ENCODE results near the gene SHF.
A peak's percentile ranks its signal among the peaks of the same experiment; 100 is the strongest.

Gene SHF

DNA sequence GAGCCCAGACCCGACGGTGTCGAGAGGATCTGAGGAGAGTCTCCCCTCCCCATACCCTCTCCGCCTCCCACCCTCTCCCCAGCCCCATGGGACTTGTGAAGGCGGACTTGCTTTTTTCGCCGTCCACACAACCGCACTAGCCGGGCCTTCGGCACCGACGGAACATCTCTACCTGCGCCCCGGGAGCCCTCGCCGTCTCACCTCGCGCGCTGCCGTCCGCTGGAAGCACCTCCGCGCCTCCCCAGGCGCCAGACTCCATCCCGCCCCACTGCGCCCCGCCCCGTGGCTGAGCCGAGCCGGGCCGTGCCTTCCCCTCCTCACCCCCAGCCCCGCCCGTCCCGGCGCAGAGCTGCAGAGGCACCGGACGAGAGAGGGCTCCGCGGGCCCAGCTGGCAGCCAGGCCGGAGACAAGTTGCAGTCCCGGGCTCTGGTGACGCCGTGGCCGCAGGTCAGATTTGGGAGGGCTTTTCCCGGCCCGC, 58.1 kb downstream of the SHF start, which contains the start of the genes DUOX1 and DUOXA1:
DUOX1 (plus strand) TSS at position 344 of the 479 bp plus-strand sequence. CDS start 1,973 bp downstream, outside the sequence.
DUOXA1 (minus strand) TSS at position 229 of the 479 bp plus-strand sequence. CDS start 6,865 bp downstream, outside the sequence.
- Histone ChIP-seq H3K27me3 (replicated peaks; ENCODE audit: control insufficient read depth, insufficient read depth, low read length) (no peaks in the 10 kb centered on the region; the same call in none of the 2 replicates), H3K36me3 (ENCODE audit: control insufficient read depth, insufficient read depth, low read length) (no peaks in the 10 kb centered on the region), H3K4me3 (replicated peaks; ENCODE audit: low read depth, low read length) (no peak within 1 kb of the TSS)
- no peak for TF ChIP-seq CTCF (IDR thresholded peaks at IDR 0.05; ENCODE audit: insufficient read depth, low read length, poor library complexity, severe bottlenecking)
- no peak for DNase-seq (ENCODE audit: extremely low read depth, insufficient read length)

DNA sequence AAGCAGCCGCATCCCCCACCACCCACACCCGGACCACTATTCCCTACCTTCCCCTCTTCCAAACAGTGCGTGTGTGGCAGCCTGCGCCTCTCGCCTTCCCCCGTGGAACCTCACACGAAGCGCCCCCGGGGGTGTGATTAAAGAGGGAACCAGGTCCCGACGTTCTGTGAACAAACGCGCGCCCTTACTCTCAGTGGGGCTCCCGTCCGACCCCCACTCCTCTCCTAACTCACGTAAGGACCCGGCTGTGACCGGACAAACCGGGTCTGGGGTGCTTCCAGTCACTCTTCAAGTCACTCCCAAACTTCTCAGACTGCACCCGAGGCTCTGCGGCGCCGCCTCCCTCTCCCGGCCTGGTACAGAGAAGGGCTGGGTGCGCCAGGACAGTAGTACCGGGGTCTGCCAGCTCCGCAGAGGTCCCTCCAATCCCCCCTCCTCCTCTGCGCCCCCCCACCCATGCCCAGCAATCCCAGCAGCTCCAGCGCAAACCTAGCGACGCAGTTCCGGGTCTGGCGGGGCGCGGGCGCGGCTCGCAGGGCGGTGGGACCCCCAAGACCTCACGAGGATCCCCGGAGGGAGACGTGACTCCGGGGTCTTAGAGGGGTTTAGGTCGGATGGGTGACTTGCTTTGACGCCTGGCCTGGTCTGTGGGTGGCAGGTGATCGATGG, 58.7 kb downstream of the SHF start:
- TF ChIP-seq CTCF (IDR thresholded peaks at IDR 0.05; ENCODE audit: insufficient read depth, low read length, poor library complexity, severe bottlenecking) = no peak
- no peak overlapping the region for H3K4me3 ChIP-seq (replicated peaks; ENCODE audit: low read depth, low read length)
- no peak for DNase-seq (ENCODE audit: extremely low read depth, insufficient read length)
- H3K36me3 ChIP-seq (ENCODE audit: control insufficient read depth, insufficient read depth, low read length) = no peaks in the 10 kb centered on the region
- no peaks in the 10 kb centered on the region; the same call in none of the 2 replicates for H3K27me3 ChIP-seq (replicated peaks; ENCODE audit: control insufficient read depth, insufficient read depth, low read length)

DNA sequence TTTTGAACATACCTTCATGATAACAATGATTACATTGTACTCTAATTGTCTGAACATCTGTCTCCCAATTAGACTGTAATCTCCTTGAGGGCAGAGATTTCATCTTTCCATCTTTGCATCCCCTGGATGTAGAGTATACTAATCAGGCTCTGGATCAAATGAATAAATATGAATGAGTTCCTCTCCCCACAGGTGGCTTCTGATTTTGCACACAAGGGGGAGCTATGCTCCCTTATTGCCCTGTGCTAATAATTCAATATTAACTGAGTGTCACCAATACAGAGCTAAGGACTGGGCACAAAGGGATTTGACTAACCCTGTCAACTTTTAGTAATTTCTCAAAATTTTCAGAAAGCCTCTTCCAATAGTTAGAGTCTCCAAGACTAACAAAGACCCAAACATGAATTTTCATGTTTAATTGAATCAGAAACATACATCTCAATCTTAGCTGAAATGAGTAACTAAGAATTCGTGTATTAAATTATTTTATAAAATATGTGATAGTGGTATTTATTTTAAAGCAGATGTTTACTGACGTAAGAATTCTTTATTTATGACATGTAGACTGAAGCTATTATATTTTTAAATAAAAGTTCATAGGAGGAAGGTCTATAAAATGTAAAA, 61.1 kb downstream of the SHF start:
- no peak for DNase-seq (ENCODE audit: extremely low read depth, insufficient read length)
- H3K36me3 ChIP-seq (ENCODE audit: control insufficient read depth, insufficient read depth, low read length) = no peaks in the 10 kb centered on the region
- no peak overlapping the region for H3K4me3 ChIP-seq (replicated peaks; ENCODE audit: low read depth, low read length)
- H3K27me3 ChIP-seq (replicated peaks; ENCODE audit: control insufficient read depth, insufficient read depth, low read length) = no peaks in the 10 kb centered on the region; the same call in none of the 2 replicates
- TF ChIP-seq CTCF (IDR thresholded peaks at IDR 0.05; ENCODE audit: insufficient read depth, low read length, poor library complexity, severe bottlenecking) = peak; percentile 67

- Histone ChIP-seq H3K4me3 (replicated peaks; ENCODE audit: low read depth, low read length) (no peak overlapping the region), H3K36me3 (ENCODE audit: control insufficient read depth, insufficient read depth, low read length) (no peaks in the 10 kb centered on the region), H3K27me3 (replicated peaks; ENCODE audit: control insufficient read depth, insufficient read depth, low read length) (no peaks in the 10 kb centered on the region; the same call in none of the 2 replicates)
- DNase-seq (ENCODE audit: extremely low read depth, insufficient read length) = no peak
- TF ChIP-seq CTCF (IDR thresholded peaks at IDR 0.05; ENCODE audit: insufficient read depth, low read length, poor library complexity, severe bottlenecking) = no peak
These were observed 64.4 kb downstream of the SHF start for GRCh38 chr15:45123397-45123796.

- Histone ChIP-seq H3K27me3 (replicated peaks; ENCODE audit: control insufficient read depth, insufficient read depth, low read length) (no peaks in the 10 kb centered on the region; the same call in none of the 2 replicates), H3K4me3 (replicated peaks; ENCODE audit: low read depth, low read length) (no peak overlapping the region), H3K36me3 (ENCODE audit: control insufficient read depth, insufficient read depth, low read length) (no peaks in the 10 kb centered on the region)
- no peak for DNase-seq (ENCODE audit: extremely low read depth, insufficient read length)
- no peak for TF ChIP-seq CTCF (IDR thresholded peaks at IDR 0.05; ENCODE audit: insufficient read depth, low read length, poor library complexity, severe bottlenecking)
These were observed 65.0 kb downstream of the SHF start for GRCh38 chr15:45122719-45123118.

All from GM06990 (cell line).